ENCODE data around the gene EHF. TPM values are rescaled to one million over a fixed set of nuclear protein-coding genes. Genes with fewer than 3 reads are reported as not detected.
"Not testable (repeated sequence)": the region's sequence is repeated elsewhere in the genome, so short reads cannot be mapped to it uniquely, and the experiment has no call there.

EHF gene
- under 1 TPM in 1 of 2 donors, not detected in 1; 0.50 TPM for total RNA-seq

GRCh38 chr11:34620820-34621792 is at the start of gene EHF:
TSS of gene EHF (plus strand) at chr11:34621093. CDS start at chr11:34642631, 21,538 bp downstream.
- Mint-ChIP-seq H3K27ac (no peak within 1 kb of the TSS), H3K27me3 (peaks cover 46 to 64% of the 10 kb centered on the region in 2 donors), H3K4me1 (ENCODE audit: low read depth in 2 of 2) (peaks cover 11 to 14% of the 10 kb centered on the region in 2 donors), H3K36me3 (no peaks in the 10 kb centered on the region), H3K4me3 (no peak within 1 kb of the TSS), H3K9me3 (no peaks in the 10 kb centered on the region)
- ATAC-seq (no peak), DNase-seq (ENCODE audit: low spot score) (no peak)

- Mint-ChIP-seq H3K9me3 (no peaks in the 10 kb centered on the region), H3K27ac (no peak overlapping the region), H3K36me3 (no peaks in the 10 kb centered on the region), H3K4me3 (no peak overlapping the region), H3K4me1 (ENCODE audit: low read depth in 2 of 2) (no peaks in the 10 kb centered on the region), H3K27me3 (peaks cover 43 to 71% of the 10 kb centered on the region in 2 donors)
- DNase-seq (ENCODE audit: low spot score): no peak
- ATAC-seq: no peak
Measured at GRCh38 chr11:34573537-34573936, 47.4 kb upstream of the EHF start.

GRCh38 chr11:34575261-34575660 is 45.6 kb upstream of the EHF start:
- H3K9me3 Mint-ChIP-seq: no peaks in the 10 kb centered on the region
- DNase-seq (ENCODE audit: low spot score): no peak
- H3K27me3 Mint-ChIP-seq: peaks cover 46 to 77% of the 10 kb centered on the region in 2 donors
- no peak overlapping the region for H3K27ac Mint-ChIP-seq
- no peak overlapping the region for H3K4me3 Mint-ChIP-seq
- no peaks in the 10 kb centered on the region for H3K36me3 Mint-ChIP-seq
- no peaks in the 10 kb centered on the region for H3K4me1 Mint-ChIP-seq (ENCODE audit: low read depth in 2 of 2)
- no peak for ATAC-seq

GRCh38 chr11:34575671-34576070 is 45.2 kb upstream of the EHF start:
- Mint-ChIP-seq H3K27ac (no peak overlapping the region), H3K4me3 (no peak overlapping the region), H3K36me3 (no peaks in the 10 kb centered on the region), H3K9me3 (no peaks in the 10 kb centered on the region), H3K27me3 (peaks cover 46 to 77% of the 10 kb centered on the region in 2 donors), H3K4me1 (ENCODE audit: low read depth in 2 of 2) (no peaks in the 10 kb centered on the region)
- DNase-seq (ENCODE audit: low spot score) (no peak), ATAC-seq (no peak)

- Mint-ChIP-seq H3K27me3 (peaks cover 50 to 75% of the 10 kb centered on the region in 2 donors), H3K4me3 (no peak overlapping the region)
Measured at GRCh38 chr11:34576331-34576730, 44.6 kb upstream of the EHF start.

GRCh38 chr11:34583818-34584217 is 37.1 kb upstream of the EHF start:
- Mint-ChIP-seq H3K4me3 (no peak overlapping the region), H3K9me3 (no peaks in the 10 kb centered on the region), H3K27me3 (peaks cover 49 to 61% of the 10 kb centered on the region in 2 donors), H3K36me3 (no peaks in the 10 kb centered on the region), H3K27ac (no peak overlapping the region), H3K4me1 (ENCODE audit: low read depth in 2 of 2) (peaks cover 0 to 3% of the 10 kb centered on the region in 2 donors)
- ATAC-seq (no peak), DNase-seq (ENCODE audit: low spot score) (no peak)

More at GRCh38 chr11:34576331-34576730, 44.6 kb upstream of the EHF start:
- DNase-seq (ENCODE audit: low spot score): no peak
- Mint-ChIP-seq H3K9me3 (no peaks in the 10 kb centered on the region), H3K27ac (no peak overlapping the region), H3K4me1 (ENCODE audit: low read depth in 2 of 2) (no peaks in the 10 kb centered on the region), H3K36me3 (no peaks in the 10 kb centered on the region)
- ATAC-seq: no peak

- ATAC-seq: no peak
- H3K27ac Mint-ChIP-seq: no peak overlapping the region
- peaks cover 43 to 52% of the 10 kb centered on the region in 2 donors for H3K27me3 Mint-ChIP-seq
Measured at GRCh38 chr11:34585304-34585734, 35.6 kb upstream of the EHF start.

GRCh38 chr11:34585735-34586487 is 35.0 kb upstream of the EHF start:
- Mint-ChIP-seq H3K4me3 (no peak overlapping the region), H3K36me3 (no peaks in the 10 kb centered on the region), H3K9me3 (no peaks in the 10 kb centered on the region), H3K4me1 (ENCODE audit: low read depth in 2 of 2) (peaks cover 0 to 3% of the 10 kb centered on the region in 2 donors), H3K27ac (no peak overlapping the region), H3K27me3 (peaks cover 38 to 47% of the 10 kb centered on the region in 2 donors)
- DNase-seq (ENCODE audit: low spot score) (no peak), ATAC-seq (no peak)

More at GRCh38 chr11:34585304-34585734, 35.6 kb upstream of the EHF start:
- Mint-ChIP-seq H3K4me3 (no peak overlapping the region), H3K4me1 (ENCODE audit: low read depth in 2 of 2) (peaks cover 0 to 3% of the 10 kb centered on the region in 2 donors), H3K9me3 (no peaks in the 10 kb centered on the region), H3K36me3 (no peaks in the 10 kb centered on the region)
- DNase-seq (ENCODE audit: low spot score): no peak

GRCh38 chr11:34586488-34587281 is 34.2 kb upstream of the EHF start:
- Mint-ChIP-seq H3K4me3 (no peak overlapping the region), H3K27me3 (peaks cover 40 to 51% of the 10 kb centered on the region in 2 donors), H3K9me3 (no peaks in the 10 kb centered on the region), H3K4me1 (ENCODE audit: low read depth in 2 of 2) (peaks cover 0 to 3% of the 10 kb centered on the region in 2 donors), H3K36me3 (no peaks in the 10 kb centered on the region), H3K27ac (no peak overlapping the region)
- ATAC-seq (no peak), DNase-seq (ENCODE audit: low spot score) (no peak)

GRCh38 chr11:34587282-34587677 is 33.6 kb upstream of the EHF start:
- Mint-ChIP-seq H3K4me1 (ENCODE audit: low read depth in 2 of 2) (peaks cover 0 to 3% of the 10 kb centered on the region in 2 donors), H3K4me3 (no peak overlapping the region), H3K27ac (no peak overlapping the region), H3K27me3 (peaks cover 41 to 54% of the 10 kb centered on the region in 2 donors), H3K36me3 (no peaks in the 10 kb centered on the region), H3K9me3 (no peaks in the 10 kb centered on the region)
- DNase-seq (ENCODE audit: low spot score) (no peak), ATAC-seq (no peak)

GRCh38 chr11:34588023-34588422 is 32.9 kb upstream of the EHF start:
- DNase-seq (ENCODE audit: low spot score): no peak
- ATAC-seq: no peak
- Mint-ChIP-seq H3K36me3 (peaks cover 1% of the 10 kb centered on the region), H3K27ac (no peak overlapping the region), H3K4me3 (no peak overlapping the region), H3K27me3 (peaks cover 46 to 61% of the 10 kb centered on the region in 2 donors), H3K9me3 (no peaks in the 10 kb centered on the region), H3K4me1 (ENCODE audit: low read depth in 2 of 2) (peaks cover 0 to 3% of the 10 kb centered on the region in 2 donors)

- no peak for ATAC-seq
- Mint-ChIP-seq H3K4me3 (no peak overlapping the region), H3K9me3 (no peaks in the 10 kb centered on the region), H3K27ac (no peak overlapping the region), H3K36me3 (peaks cover 8% of the 10 kb centered on the region), H3K27me3 (peaks cover 45 to 61% of the 10 kb centered on the region in 2 donors), H3K4me1 (ENCODE audit: low read depth in 2 of 2) (peaks cover 0 to 3% of the 10 kb centered on the region in 2 donors)
- no peak for DNase-seq (ENCODE audit: low spot score)
Measured at GRCh38 chr11:34588701-34589100, 32.2 kb upstream of the EHF start.

- H3K9me3 Mint-ChIP-seq; H3K27ac Mint-ChIP-seq; H3K4me3 Mint-ChIP-seq; DNase-seq (ENCODE audit: low spot score); ATAC-seq; H3K4me1 Mint-ChIP-seq (ENCODE audit: low read depth in 2 of 2): not testable (repeated sequence)
- Mint-ChIP-seq H3K27me3 (peaks cover 44 to 61% of the 10 kb centered on the region in 2 donors), H3K36me3 (peaks cover 13% of the 10 kb centered on the region)
Measured at GRCh38 chr11:34589177-34589576, 31.7 kb upstream of the EHF start.
